Ishikawa (cell line): ENCODE measurements around the gene XIRP2.

Source experiments
- CEBPB ChIP-seq: IDR thresholded peaks from 2 replicates; pipeline ENCODE4 v1.6.1; 2012
- CREB1 ChIP-seq: IDR thresholded peaks from 2 replicates; pipeline ENCODE4 v1.6.1; 2012; ENCODE audit warnings: low read depth
- EGR1 ChIP-seq: IDR thresholded peaks from 2 replicates; pipeline ENCODE4 v1.6.1; 2012
- EP300 ChIP-seq: IDR thresholded peaks from 2 replicates; pipeline ENCODE4 v1.6.1; 2012; ENCODE audit warnings: borderline replicate concordance
- FOXM1 ChIP-seq: IDR thresholded peaks from 2 replicates; pipeline ENCODE4 v1.6.1; 2012; ENCODE audit warnings: low read depth, borderline replicate concordance
- MAX ChIP-seq: IDR thresholded peaks from 2 replicates; pipeline ENCODE4 v1.6.1; 2012
- NFIC ChIP-seq: IDR thresholded peaks from 2 replicates; pipeline ENCODE4 v1.6.1; 2012
- RAD21 ChIP-seq: IDR thresholded peaks from 2 replicates; pipeline ENCODE4 v1.6.1; 2012; ENCODE audit warnings: low read depth
- REST ChIP-seq: IDR thresholded peaks from 2 replicates; pipeline ENCODE4 v1.6.1; 2012; ENCODE audit warnings: low read depth, mild to moderate bottlenecking
- TAF1 ChIP-seq: IDR thresholded peaks from 2 replicates; pipeline ENCODE4 v1.6.1; 2012; ENCODE audit warnings: low read depth, mild to moderate bottlenecking
- TCF12 ChIP-seq: IDR thresholded peaks from 2 replicates; pipeline ENCODE4 v1.6.1; 2012; ENCODE audit warnings: low read depth
- TEAD4 ChIP-seq: IDR thresholded peaks from 2 replicates; pipeline ENCODE4 v1.6.1; 2012
- USF1 ChIP-seq: IDR thresholded peaks from 2 replicates; pipeline ENCODE4 v1.6.1; 2012
- YY1 ChIP-seq: IDR thresholded peaks from 2 replicates; pipeline ENCODE4 v1.6.1; 2012; ENCODE audit warnings: low read depth
- ZBTB7A ChIP-seq: IDR thresholded peaks from 2 replicates; pipeline ENCODE4 v1.6.1; 2012; ENCODE audit warnings: low read depth

The XIRP2 gene

GRCh38 chr2:167192833-167193232 is 304.6 kb downstream of the XIRP2 start:
- no peak for TF ChIP-seq EP300
- TF ChIP-seq EGR1, result no peak
- no peak for TF ChIP-seq FOXM1
- TF ChIP-seq NFIC, result no peak
- no peak for TF ChIP-seq CEBPB

DNA sequence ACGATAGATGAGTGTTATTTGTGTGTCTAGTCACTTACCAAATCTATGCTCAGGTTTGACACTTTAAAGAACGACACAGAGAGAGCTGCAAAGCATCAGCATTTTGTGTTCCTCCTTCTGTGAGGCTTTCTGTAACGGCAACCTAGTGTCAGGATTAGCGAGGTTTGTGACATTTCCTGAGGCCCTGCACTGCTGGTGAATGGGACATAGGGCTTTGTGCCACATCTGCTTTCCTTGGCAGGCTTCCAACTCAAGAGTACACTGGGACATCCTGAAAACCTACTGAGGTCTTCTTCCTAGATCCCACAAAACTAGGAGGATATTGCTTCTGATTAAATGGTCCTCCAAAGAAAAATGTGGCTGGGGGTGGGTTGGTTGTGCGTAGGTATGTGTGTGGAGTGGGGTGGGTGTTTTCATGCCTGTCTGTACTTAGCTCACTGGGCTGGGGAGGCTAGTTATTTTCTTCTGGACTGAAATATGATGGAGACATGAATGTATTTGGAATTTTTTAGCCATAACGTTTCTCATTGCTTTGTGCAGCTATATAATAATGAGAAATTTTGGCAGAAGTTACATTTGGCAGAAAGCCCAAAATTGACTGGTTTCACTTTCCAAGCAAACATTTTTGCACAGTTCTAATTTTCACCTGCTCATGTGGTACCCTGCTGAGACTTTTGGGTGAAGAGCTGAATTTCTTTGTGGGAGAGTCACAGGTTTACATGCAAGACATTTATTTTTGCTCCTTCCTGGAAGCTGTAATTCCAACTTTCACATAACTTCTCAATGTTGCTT is 308.4 kb downstream of the XIRP2 start:
- peak; percentile 60 for TF ChIP-seq TEAD4
- TF ChIP-seq CEBPB, result peak; percentile 40; the same call in 1 of the 2 replicates
- TF ChIP-seq NFIC, result peak; percentile 89
- TF ChIP-seq EP300, result peak; percentile 65; the same call in 1 of the 2 replicates
- TF ChIP-seq EGR1, result no peak

GRCh38 chr2:167198009-167198408 is 309.7 kb downstream of the XIRP2 start:
- TF ChIP-seq TCF12, result no peak
- no peak for TF ChIP-seq TEAD4

GRCh38 chr2:167198576-167198975 is 310.3 kb downstream of the XIRP2 start:
- TF ChIP-seq TEAD4 (no peak), CREB1 (no peak), ZBTB7A (no peak), TAF1 (no peak), NFIC (no peak), CEBPB (no peak), RAD21 (no peak), TCF12 (no peak), USF1 (no peak), YY1 (no peak), EP300 (no peak), REST (no peak), MAX (no peak), FOXM1 (no peak), EGR1 (no peak)

DNA sequence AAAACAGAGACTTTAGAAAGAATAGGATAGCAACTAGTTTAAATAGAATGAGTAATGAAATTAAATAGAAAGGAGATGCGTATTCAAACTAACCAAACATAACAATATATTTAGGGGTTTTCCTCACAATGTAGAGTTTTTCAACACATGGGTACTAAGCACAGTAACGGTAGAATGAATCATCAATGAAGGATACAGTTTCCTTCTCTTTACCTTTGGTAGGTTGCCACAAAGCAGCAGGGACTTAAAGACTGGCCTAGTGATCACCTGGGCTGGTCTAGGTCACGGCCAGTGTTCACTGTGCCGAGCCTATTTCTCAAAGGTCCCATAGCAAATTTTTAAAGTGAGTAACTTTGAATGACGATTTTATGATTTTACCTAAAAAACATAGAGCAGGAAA is 311.7 kb downstream of the XIRP2 start:
- no peak for TF ChIP-seq RAD21
- no peak for TF ChIP-seq EGR1
- no peak for TF ChIP-seq TCF12
- no peak for TF ChIP-seq USF1
- TF ChIP-seq ZBTB7A, result no peak
- TF ChIP-seq FOXM1, result no peak
- TF ChIP-seq TEAD4, result no peak
- no peak for TF ChIP-seq YY1
- no peak for TF ChIP-seq MAX
- TF ChIP-seq REST, result no peak
- no peak for TF ChIP-seq EP300

DNA sequence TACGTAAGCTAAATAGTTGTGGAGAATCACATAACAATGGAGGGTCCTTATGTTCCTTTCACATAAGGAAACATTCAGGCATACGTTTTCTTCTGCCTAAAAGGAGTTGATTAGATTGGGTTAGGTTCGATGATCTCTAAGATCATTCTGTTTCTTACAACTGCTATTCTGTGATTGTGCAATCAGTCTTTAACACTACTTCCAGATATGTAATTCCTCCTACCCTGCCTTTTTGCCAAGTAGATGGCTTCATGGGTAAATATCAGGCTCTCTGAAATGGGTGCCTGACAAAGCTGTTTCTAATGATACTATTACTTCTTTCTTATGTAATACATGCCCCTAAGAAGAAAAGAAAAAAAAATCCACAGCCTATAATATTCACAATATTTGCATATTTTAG is 321.5 kb downstream of the XIRP2 start:
- peak; percentile 70 for TF ChIP-seq CEBPB
- no peak for TF ChIP-seq TAF1

GRCh38 chr2:167212014-167212648 is 323.9 kb downstream of the XIRP2 start:
- TF ChIP-seq TCF12, result no peak
- TF ChIP-seq EGR1, result no peak
- peak; percentile 79 for TF ChIP-seq RAD21
- no peak for TF ChIP-seq MAX
